DND-41 (cell line): ENCODE measurements around the gene CCNY.
A peak's percentile ranks its signal among the peaks of the same experiment; 100 is the strongest.

Experiments used
- ATAC-seq: fragments of 200-7000 bp; cut with Tn5 transposase; 3 replicates; pipeline ENCODE4 v1.9.1; 2021; ENCODE audit warnings: low read depth; ENCODE audit not compliant: insufficient read depth
- DNase-seq: peaks from one replicate; pipeline ENCODE4 v3.0.0-alpha.2; 2020
- H2AFZ ChIP-seq: 2 replicates; pipeline ENCODE4 v1.6.0; 2012; ENCODE audit warnings: low read depth, low read length
- H3K27ac ChIP-seq: 2 replicates; pipeline ENCODE4 v1.5.1; 2012; ENCODE audit warnings: low read length, inconsistent platforms
- H3K27me3 ChIP-seq: fragments of 200-600 bp; sonication (generic); 2 replicates; pipeline ENCODE4 v1.6.0; 2012; ENCODE audit warnings: low read length, mild to moderate bottlenecking, inconsistent platforms; ENCODE audit not compliant: insufficient read depth, poor library complexity
- H3K36me3 ChIP-seq: 2 replicates; pipeline ENCODE4 v1.5.1; 2012; ENCODE audit warnings: low read length, inconsistent platforms; ENCODE audit not compliant: insufficient read depth
- H3K4me1 ChIP-seq: 2 replicates; pipeline ENCODE4 v1.5.1; 2012; ENCODE audit warnings: mild to moderate bottlenecking, low read length; ENCODE audit not compliant: insufficient read depth
- H3K4me2 ChIP-seq: 2 replicates; pipeline ENCODE4 v1.6.0; 2012; ENCODE audit warnings: mild to moderate bottlenecking, moderate library complexity, low read length, inconsistent platforms; ENCODE audit not compliant: insufficient read depth
- H3K4me3 ChIP-seq, 2 experiments: fragments of 200-600 bp in 1 of 2; shearing (Covaris generic) in 1 of 2; 2 replicates each; pipeline ENCODE4 v1.5.1; 2012 to 2016; ENCODE audit warnings: inconsistent platforms in 2 of 2, low read length in 2 of 2, mild to moderate bottlenecking in 2 of 2, low read depth in 1 of 2, moderate library complexity in 1 of 2
- H3K79me2 ChIP-seq: 2 replicates; pipeline ENCODE4 v1.6.0; 2012; ENCODE audit warnings: low read length, inconsistent platforms; ENCODE audit not compliant: insufficient read depth
- H3K9ac ChIP-seq: 2 replicates; pipeline ENCODE4 v1.6.0; 2012; ENCODE audit warnings: low read depth, mild to moderate bottlenecking, inconsistent platforms, low read length, moderate library complexity
- H3K9me3 ChIP-seq: 2 replicates; pipeline ENCODE4 v1.5.1; 2012; ENCODE audit warnings: low read length, moderate library complexity, mild to moderate bottlenecking, inconsistent platforms; ENCODE audit not compliant: insufficient read depth, severe bottlenecking
- H4K20me1 ChIP-seq: 2 replicates; pipeline ENCODE4 v1.6.0; 2012; ENCODE audit warnings: low read length; ENCODE audit not compliant: insufficient read depth
- EZH2 ChIP-seq: IDR thresholded peaks from 3 replicates; pipeline ENCODE4 v1.6.1; 2012; ENCODE audit warnings: borderline replicate concordance, low read depth, mild to moderate bottlenecking, moderate library complexity, low read length, inconsistent platforms; ENCODE audit not compliant: severe bottlenecking
- TF ChIP-seq, protein P1 (sequence below): IDR thresholded peaks from 2 replicates; pipeline ENCODE4 v1.5.1; 2012; ENCODE audit warnings: borderline replicate concordance, low read length, moderate library complexity, mild to moderate bottlenecking; ENCODE audit not compliant: poor library complexity, severe bottlenecking; ENCODE audit errors: extremely low read depth

Gene CCNY

DNA sequence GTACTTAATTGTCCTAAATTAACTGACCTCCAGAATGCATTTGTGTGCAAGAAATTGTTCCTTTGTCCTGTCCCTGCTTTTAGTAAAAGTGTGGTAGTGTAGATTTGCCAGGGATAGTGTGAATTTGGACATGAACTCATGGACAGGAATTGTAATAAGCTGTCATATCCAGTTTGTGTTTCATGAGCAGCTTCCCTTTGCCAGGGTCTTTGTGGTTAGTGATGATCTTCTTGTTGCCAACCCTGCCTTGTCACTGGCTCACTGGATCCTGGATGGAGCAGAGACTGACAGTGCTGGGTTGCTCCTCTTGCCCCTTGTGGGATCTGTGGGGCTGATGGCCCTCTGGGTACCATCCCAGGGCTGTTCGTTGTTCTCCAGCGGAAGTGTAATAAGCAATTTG lies 110.1 kb downstream of the CCNY start:
- Histone ChIP-seq H3K4me2 (no peak overlapping the region), H3K79me2 (peaks cover 85% of the 10 kb centered on the region), H3K27me3 (no peaks in the 10 kb centered on the region), H3K4me3 (no peak overlapping the region), H3K27ac (no peak overlapping the region; the same call in 1 of the 2 replicates), H3K36me3 (no peaks in the 10 kb centered on the region), H4K20me1 (peaks cover 41% of the 10 kb centered on the region), H3K9me3 (peaks cover 29% of the 10 kb centered on the region), H3K9ac (no peak overlapping the region), H2AFZ (no peak overlapping the region), H3K4me1 (peaks cover 65% of the 10 kb centered on the region)
- ATAC-seq (no peak), DNase-seq (no peak)
- TF ChIP-seq EZH2: no peak
- TF ChIP-seq, protein P1, sequence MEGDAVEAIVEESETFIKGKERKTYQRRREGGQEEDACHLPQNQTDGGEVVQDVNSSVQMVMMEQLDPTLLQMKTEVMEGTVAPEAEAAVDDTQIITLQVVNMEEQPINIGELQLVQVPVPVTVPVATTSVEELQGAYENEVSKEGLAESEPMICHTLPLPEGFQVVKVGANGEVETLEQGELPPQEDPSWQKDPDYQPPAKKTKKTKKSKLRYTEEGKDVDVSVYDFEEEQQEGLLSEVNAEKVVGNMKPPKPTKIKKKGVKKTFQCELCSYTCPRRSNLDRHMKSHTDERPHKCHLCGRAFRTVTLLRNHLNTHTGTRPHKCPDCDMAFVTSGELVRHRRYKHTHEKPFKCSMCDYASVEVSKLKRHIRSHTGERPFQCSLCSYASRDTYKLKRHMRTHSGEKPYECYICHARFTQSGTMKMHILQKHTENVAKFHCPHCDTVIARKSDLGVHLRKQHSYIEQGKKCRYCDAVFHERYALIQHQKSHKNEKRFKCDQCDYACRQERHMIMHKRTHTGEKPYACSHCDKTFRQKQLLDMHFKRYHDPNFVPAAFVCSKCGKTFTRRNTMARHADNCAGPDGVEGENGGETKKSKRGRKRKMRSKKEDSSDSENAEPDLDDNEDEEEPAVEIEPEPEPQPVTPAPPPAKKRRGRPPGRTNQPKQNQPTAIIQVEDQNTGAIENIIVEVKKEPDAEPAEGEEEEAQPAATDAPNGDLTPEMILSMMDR: no peak

DNA sequence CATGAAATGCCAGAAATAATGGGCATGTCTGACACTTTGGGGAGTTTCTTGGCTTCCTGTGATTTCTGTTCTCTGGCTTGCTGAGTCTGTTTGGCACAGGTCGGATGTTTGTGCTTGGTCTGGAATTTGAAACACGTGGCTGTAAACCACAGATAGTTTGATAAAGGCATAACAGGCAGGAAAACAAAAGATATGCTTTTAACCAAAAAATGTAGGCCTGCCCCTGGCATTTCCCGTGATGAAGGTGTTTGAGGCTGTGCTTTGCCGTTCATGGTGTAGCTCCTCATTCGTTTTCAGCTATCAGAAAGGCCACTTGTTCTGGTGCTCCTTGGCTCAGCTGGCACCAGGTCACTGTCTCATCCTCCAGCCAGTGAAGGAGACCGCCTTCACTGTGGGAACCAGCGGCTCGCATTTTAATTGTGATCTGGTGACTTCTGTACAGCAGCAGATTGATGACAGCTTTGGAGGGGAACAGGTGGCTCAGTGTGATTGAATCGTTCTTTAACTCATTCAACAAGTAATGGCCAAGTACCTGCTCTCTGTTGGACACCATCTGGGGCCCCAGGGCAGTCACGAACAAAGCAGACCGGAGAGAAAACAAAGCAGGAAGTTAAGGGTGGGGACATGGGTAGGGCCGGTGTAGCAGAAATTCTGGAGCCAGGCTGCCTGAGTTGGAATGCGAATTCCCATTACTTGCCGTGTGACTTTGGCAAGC lies 111.5 kb downstream of the CCNY start:
- peak; percentile 72 for ATAC-seq
- Histone ChIP-seq H3K36me3 (no peaks in the 10 kb centered on the region), H3K4me3 (0 out of 4 replicates have a peak overlapping the region, but pooled peaks of 1 of the 2 experiments have one; percentile 7), H3K27ac (peak overlapping the region; percentile 72), H3K4me2 (peak overlapping the region; percentile 38), H3K79me2 (peaks cover 87% of the 10 kb centered on the region), H3K9ac (peak overlapping the region; percentile 25), H3K4me1 (peaks cover 65% of the 10 kb centered on the region), H4K20me1 (peaks cover 45% of the 10 kb centered on the region), H2AFZ (no peak overlapping the region), H3K9me3 (peaks cover 21% of the 10 kb centered on the region), H3K27me3 (no peaks in the 10 kb centered on the region)
- TF ChIP-seq, protein P1: no peak
- no peak for TF ChIP-seq EZH2
- DNase-seq: peak; percentile 43

DNA sequence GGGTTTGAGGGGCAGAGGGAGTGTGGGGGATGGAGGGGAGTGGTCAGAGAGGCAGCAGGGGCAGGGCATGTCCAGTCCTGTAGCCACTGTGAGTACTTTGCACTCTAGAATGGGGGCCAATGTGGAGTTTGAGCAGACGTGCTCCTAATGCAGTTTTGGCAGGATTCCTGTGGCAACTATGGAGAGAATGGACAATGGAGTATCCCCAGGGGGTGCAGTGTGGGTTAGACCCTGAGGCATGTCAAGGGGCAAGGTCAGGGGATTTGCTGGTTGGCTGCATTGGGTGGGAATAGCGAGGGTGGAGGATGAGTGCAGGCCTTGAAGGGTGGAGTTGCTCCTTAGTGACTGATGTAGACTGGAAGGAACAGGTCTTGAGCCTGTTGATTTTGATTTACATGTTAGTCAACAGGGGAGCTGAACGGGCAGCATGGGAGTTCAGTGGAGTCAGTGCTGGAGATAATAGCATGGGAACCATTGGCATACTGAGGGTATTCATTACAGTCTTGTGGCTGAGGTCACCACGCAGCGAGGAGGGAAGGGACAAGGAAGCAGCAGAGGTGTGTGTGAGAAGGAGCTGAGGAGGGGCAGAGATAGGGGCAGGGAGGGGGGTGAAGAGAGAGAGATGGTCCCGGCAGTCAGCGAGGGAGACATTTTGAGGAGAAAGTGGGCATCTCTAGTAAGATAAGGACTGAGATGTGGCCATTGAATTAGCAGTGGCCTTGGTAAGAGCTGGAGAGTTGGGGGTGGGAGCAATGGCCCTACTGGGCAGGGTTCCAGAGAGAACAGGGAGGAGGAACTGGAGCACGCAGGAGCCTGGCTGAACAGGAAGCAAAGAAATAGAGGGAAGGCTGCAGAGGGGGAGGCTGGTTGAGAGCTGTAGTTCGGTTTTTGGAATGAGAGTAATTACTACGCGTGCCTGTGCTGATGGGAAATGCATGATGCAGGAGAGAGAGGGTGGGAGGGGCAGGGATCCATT lies 112.7 kb downstream of the CCNY start:
- no peak for DNase-seq
- peaks cover 11% of the 10 kb centered on the region for H3K9me3 ChIP-seq
- no peaks in the 10 kb centered on the region for H3K27me3 ChIP-seq
- H3K36me3 ChIP-seq: no peaks in the 10 kb centered on the region
- H4K20me1 ChIP-seq: peaks cover 47% of the 10 kb centered on the region
- H3K4me2 ChIP-seq: peak overlapping the region; percentile 38
- no peak overlapping the region for H3K4me3 ChIP-seq
- H3K79me2 ChIP-seq: peaks cover 86% of the 10 kb centered on the region
- no peak for ATAC-seq
- H2AFZ ChIP-seq: no peak overlapping the region
- H3K27ac ChIP-seq: peak overlapping the region; percentile 1
- H3K9ac ChIP-seq: no peak overlapping the region
- H3K4me1 ChIP-seq: peaks cover 65% of the 10 kb centered on the region
- no peak for TF ChIP-seq EZH2
- TF ChIP-seq, protein P1: no peak
